ENCODE measurements around the gene ZNF512B.
"Not testable (repeated sequence)": the region's sequence is repeated elsewhere in the genome, so short reads cannot be mapped to it uniquely, and the experiment has no call there.

Gene ZNF512B

GRCh38 chr20:63978319-63979228 lies 8.8 kb upstream of the ZNF512B start:
- no peak for DNase-seq (ENCODE audit: low read depth in 1 of 2, low spot score in 1 of 2)

- peak; percentile 31 to 55 for DNase-seq (ENCODE audit: low read depth in 1 of 2, low spot score in 1 of 2)
Observed at GRCh38 chr20:63977739-63978276, 8.1 kb upstream of the ZNF512B start.

DNA sequence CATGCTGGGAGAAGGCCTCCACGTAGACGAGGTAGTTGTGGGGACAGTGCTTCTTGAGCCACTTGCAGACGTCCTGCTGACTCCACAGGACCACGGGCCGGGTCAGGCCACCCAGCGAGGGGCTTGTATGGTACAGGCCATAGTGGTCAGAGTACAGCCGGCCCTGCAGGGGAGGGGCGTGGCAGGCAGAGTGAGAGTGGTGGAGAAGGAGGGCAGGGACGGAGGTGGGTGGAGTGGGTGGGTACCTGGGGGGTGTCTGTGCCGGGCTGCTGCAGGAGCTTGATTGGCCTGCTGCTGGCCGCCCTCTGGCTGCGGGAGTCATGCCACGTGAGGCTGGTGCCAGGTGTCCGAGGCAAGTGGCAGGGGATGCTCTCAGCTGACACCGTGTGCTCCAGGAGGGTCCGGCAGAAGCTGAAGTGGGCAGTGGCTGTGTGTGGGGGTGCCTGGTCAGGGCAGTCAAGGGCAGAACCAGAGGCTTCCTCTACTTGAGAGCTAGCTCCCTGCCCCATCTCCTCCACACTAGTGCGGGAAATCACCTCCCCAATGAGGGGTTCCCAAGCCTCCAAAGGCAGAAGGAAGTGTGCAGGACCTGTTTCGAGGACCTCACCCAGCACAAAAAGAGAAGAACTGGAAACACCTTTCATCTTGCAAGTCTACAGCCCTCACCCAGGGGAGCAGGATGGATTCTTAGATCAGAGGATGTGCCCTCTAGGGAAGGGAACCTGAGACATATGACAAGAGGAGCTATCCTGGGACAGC lies 7.4 kb upstream of the ZNF512B start:
- DNase-seq (ENCODE audit: low read depth in 1 of 2, low spot score in 1 of 2): no peak

GRCh38 chr20:63976511-63976910 lies 6.8 kb upstream of the ZNF512B start:
- not testable (repeated sequence) for DNase-seq (ENCODE audit: low read depth in 1 of 2, low spot score in 1 of 2)

DNA sequence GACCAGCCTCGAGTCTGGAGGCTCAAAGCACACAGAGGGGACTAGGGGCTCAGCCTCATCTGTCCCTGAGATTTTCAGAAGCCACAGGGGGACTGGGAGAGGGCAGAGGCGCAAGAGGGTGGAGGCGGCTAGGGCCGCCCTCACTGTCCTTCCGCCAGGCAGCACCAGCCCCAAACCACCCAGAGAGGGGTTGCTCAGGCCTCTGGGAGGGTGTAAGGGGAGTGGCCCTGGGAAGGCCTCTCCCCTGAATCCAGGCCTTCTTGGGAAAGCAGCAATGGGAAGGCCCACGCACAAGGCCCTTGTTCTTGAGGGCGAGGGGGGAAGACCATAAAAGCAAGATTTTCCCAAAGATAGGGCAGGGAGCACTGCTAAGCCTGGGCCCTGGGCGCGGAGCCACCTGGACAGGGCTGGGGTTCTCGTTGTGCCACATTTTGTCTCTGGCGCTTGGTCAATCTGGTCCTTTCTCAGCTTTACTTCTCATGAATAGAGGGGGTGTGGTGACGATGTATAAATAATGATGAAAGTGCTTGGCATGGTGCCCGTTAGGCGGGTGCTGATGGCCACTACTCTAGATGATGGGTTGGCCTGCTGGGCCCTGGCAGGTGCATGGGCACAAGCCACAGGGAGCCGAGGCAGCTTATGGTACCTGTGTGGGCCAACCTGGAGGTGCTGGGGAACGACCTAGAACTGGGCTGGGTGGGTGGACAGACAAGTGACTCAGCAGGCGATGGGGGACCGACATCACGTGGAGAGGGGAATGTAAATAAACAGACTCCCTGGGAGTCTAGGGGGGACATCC lies 4.9 kb upstream of the ZNF512B start:
- DNase-seq (ENCODE audit: low read depth in 1 of 2, low spot score in 1 of 2): no peak

DNA sequence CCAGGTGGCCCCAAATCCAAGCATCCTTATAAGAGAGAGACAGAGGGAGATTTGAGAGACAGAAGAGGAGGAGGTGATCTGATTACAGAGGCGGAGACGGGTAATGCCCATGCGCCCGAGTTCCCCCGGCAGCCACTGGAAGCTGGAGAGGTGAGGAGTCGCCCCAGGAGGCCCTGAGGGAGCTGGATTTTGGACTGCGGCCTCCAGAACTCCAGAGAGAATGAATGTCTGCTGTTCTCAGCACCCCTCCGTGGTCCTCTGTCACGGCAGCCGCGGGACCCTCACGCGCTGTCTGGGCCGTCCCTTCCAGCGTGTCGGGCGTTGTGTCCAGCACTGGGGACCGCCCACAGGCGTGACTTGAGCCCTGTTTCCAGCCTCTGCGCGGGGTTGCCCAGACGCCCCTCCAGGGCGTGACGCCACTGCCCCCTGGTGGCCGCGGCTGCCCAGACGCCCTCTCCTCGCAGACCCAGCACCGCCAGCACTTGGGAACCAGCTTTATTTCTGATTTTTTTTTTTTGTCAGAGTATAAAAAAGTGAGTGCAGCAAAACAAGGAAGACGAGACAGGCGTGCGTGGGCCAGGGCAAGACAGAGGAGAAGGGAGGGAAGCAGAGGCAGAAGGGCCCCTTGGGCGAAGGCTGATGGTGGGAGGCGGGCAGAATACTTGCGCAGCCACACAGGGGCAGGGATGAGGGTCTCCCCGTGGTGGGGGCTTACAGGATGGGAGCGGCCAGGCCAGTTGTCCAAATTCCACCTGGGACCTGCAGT lies 4.1 kb upstream of the ZNF512B start:
- peak; percentile 61 to 68 for DNase-seq (ENCODE audit: low read depth in 1 of 2, low spot score in 1 of 2)

DNA sequence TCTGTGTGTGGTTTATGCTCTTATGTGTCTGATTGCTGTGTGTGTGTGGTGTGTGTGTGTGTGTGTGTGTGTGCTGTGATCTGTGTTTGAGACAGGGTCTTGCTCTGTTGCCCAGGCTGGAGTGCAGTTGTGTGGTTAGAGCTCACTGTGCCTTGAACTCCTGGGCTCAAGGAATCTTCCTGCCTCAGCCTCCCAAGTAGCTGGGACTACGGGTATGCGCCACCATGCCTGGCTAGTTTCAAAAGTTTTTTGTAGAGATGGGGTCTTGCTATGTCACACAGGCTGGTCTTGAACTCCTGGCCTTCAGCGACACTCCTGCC lies 3.4 kb upstream of the ZNF512B start:
- DNase-seq (ENCODE audit: low read depth in 1 of 2, low spot score in 1 of 2): no peak

- DNase-seq (ENCODE audit: low read depth in 1 of 2, low spot score in 1 of 2): no peak
Observed at GRCh38 chr20:63972312-63973159, 2.8 kb upstream of the ZNF512B start.

GRCh38 chr20:63971960-63972311 lies 2.2 kb upstream of the ZNF512B start:
- DNase-seq (ENCODE audit: low read depth in 1 of 2, low spot score in 1 of 2): not testable (repeated sequence)

DNA sequence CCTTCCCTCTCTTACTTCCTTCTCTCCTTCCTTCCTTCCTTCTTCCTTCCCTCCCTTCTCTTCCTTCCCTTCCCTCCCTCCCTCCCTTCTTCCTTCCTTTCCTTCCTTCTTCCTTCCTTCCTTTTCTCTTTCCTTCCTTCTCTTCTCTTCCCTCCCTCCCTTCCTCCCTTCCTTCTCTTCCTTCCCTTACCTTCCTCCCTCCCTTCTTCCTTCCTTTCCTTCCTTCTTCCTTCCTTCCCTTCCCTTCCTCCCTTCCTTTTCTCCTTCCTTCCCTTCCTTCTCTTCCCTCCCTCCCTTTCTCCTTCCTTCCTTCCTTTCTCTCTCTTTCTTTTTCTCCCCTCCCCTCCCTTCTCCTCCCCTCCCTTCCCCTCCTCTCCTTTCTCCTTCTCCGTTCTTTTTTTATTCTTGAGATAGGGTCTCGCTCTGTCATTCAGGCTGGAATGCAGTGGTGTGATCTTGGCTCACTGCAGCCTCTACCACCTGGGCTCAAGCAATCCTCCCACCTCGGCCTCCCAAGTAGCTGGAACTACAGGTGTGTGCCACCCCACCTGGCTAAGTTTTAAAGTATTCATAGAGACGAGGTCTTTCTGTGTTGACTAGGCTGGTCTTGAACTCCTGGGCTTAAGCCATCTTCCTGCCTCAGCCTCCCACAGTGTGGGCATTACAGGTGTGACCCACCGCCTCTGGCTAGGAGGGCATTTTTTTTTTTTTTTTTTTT lies 1.1 kb upstream of the ZNF512B start:
- no peak for DNase-seq (ENCODE audit: low read depth in 1 of 2, low spot score in 1 of 2)

- DNase-seq (ENCODE audit: low read depth in 1 of 2, low spot score in 1 of 2): no peak
Observed at GRCh38 chr20:63968928-63969760, 586 bp downstream of the ZNF512B start.

- DNase-seq (ENCODE audit: low read depth in 1 of 2, low spot score in 1 of 2): no peak
Observed at GRCh38 chr20:63968136-63968927, 1.4 kb downstream of the ZNF512B start.

- no peak for DNase-seq (ENCODE audit: low read depth in 1 of 2, low spot score in 1 of 2)
Observed at GRCh38 chr20:63967330-63968135, 2.2 kb downstream of the ZNF512B start.

- no peak for DNase-seq (ENCODE audit: low read depth in 1 of 2, low spot score in 1 of 2)
Observed at GRCh38 chr20:63966944-63967322, 2.8 kb downstream of the ZNF512B start.

DNA sequence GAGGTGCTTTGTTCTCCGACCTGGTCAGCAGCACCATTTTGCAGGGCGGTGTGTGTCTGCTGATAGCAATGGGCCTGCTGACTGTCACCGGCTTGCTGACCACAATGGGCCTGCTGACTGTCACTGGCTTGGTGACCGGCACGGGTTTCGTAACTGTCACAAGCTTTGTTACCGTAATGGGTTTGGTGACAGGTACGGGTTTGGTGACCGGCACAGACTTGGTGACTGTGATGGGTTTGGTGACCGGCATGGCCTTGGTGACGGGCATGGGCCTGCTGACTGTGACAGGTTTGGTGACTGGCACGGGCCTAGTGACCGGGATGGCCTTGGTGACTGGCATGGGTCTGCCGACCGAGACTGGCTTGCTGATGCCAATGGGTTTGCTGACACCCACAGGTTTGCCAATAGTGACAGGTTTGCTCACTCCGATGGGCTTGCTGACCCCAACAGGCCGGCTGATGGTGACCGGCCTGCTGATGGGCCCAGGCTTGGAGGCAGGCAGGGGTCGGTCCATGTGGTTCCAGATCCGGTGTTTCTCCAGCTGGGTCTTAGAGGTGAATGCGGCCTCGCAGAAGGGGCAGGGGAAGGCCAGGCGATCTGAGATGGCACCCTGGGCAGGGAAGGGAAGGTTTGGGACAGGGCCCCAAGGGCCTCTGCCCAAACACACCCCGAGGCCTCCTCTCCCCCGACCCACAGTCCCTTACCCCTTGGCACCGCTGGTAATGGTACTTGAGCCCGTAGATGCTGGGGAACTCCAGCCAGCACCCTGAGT lies 3.4 kb downstream of the ZNF512B start:
- no peak for DNase-seq (ENCODE audit: low read depth in 1 of 2, low spot score in 1 of 2)

- no peak for DNase-seq (ENCODE audit: low read depth in 1 of 2, low spot score in 1 of 2)
Observed at GRCh38 chr20:63964412-63964811, 5.3 kb downstream of the ZNF512B start.

All from activated CD4-positive, alpha-beta T cell treated with anti-CD3 and anti-CD28 coated beads, Interleukin-2, amount 50 U/mL, for 24 hours (primary cell).